ENCODE data around the gene WIZ. TPM values are rescaled to one million over a fixed set of nuclear protein-coding genes. Genes with fewer than 3 reads are reported as not detected.

WIZ gene
- total and polyA plus RNA-seq, 11 donors, result 19.0 to 52.4 (median 25.7) TPM

DNA sequence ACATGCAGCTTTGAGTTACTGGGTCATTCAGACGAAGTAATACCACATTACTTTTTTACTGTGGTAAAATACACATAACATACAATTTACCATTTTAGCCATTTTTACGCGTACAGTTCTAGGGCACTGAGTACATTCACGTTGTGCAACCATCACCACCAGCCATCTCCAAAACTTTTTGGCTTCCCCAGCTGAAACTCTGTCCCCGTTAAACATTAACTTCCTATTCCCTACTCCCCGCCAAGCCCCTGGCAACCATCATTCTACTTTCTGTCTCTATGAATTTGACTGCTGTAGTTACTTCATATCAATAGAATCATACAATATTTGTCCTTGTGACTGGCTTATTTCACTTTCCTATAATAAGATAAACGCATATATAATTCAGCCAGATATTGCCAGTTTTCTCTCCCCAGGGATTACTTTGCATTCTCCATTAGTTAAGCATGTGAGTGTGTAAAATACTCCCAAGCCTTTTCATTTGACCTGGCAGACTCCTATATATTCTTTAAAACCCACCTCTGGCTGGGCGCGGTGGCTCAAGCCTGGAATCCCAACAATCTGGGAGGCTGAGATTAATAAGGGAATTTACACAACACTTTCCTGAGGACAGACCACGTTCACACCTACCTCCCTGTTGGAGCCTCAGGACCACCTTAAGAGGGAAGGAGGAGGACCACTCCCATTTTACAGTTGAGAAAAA, 48.6 kb upstream of the WIZ start:
- Histone ChIP-seq H3K27me3 (peaks cover 0 to 19% (median 0%) of the 10 kb centered on the region in 9 donors), H3K4me3 (no peak overlapping the region), H3K9me3 (peaks cover 0 to 4% (median 0%) of the 10 kb centered on the region in 12 donors), H3K27ac (no peak overlapping the region), H3K36me3 (no peaks in the 10 kb centered on the region), H3K4me1 (no peaks in the 10 kb centered on the region)
- DNase-seq, result no peak
- no peak for TF ChIP-seq POLR2A (IDR thresholded peaks at IDR 0.05)
- TF ChIP-seq, protein P1, sequence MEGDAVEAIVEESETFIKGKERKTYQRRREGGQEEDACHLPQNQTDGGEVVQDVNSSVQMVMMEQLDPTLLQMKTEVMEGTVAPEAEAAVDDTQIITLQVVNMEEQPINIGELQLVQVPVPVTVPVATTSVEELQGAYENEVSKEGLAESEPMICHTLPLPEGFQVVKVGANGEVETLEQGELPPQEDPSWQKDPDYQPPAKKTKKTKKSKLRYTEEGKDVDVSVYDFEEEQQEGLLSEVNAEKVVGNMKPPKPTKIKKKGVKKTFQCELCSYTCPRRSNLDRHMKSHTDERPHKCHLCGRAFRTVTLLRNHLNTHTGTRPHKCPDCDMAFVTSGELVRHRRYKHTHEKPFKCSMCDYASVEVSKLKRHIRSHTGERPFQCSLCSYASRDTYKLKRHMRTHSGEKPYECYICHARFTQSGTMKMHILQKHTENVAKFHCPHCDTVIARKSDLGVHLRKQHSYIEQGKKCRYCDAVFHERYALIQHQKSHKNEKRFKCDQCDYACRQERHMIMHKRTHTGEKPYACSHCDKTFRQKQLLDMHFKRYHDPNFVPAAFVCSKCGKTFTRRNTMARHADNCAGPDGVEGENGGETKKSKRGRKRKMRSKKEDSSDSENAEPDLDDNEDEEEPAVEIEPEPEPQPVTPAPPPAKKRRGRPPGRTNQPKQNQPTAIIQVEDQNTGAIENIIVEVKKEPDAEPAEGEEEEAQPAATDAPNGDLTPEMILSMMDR (IDR thresholded peaks at IDR 0.05), result no peak
- 75 to 79% (median 77%) methylated on average over 10 of the region's 10 CpGs for WGBS, 4 donors
- ATAC-seq, result no peak
- intact Hi-C loops (cut with DNase I), result no loop called here

DNA sequence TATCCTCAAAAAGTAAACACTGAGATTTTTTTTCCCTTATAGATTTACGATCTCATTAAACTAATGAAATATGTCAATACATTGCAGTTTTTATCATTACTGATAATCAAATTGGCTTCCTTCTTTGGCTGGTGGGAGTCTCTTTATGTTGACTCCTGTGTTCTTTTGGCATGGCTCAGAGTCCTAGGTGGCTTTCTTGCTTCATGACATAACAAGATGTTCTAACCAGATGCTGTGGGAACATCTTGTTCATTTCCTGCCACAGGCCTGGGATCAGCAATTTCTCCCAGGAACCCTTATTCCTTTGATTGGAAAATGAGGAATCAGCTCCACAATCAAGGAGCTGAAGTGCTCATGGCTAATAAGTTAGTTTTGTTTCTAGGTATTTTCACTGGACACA, 45.4 kb upstream of the WIZ start:
- Histone ChIP-seq H3K4me1 (no peaks in the 10 kb centered on the region), H3K9me3 (peaks cover 0 to 4% (median 0%) of the 10 kb centered on the region in 12 donors), H3K36me3 (no peaks in the 10 kb centered on the region), H3K27me3 (peaks cover 0 to 8% (median 0%) of the 10 kb centered on the region in 9 donors), H3K27ac (no peak overlapping the region), H3K4me3 (no peak overlapping the region)
- DNase-seq (no peak), ATAC-seq (no peak)
- 67 to 83% (median 81%) methylated on average over 1 of the region's 1 CpG for WGBS, 4 donors
- TF ChIP-seq, protein P1 (IDR thresholded peaks at IDR 0.05), result no peak
- no peak for TF ChIP-seq POLR2A (IDR thresholded peaks at IDR 0.05)
- intact Hi-C loops (cut with DNase I), result no loop called here

DNA sequence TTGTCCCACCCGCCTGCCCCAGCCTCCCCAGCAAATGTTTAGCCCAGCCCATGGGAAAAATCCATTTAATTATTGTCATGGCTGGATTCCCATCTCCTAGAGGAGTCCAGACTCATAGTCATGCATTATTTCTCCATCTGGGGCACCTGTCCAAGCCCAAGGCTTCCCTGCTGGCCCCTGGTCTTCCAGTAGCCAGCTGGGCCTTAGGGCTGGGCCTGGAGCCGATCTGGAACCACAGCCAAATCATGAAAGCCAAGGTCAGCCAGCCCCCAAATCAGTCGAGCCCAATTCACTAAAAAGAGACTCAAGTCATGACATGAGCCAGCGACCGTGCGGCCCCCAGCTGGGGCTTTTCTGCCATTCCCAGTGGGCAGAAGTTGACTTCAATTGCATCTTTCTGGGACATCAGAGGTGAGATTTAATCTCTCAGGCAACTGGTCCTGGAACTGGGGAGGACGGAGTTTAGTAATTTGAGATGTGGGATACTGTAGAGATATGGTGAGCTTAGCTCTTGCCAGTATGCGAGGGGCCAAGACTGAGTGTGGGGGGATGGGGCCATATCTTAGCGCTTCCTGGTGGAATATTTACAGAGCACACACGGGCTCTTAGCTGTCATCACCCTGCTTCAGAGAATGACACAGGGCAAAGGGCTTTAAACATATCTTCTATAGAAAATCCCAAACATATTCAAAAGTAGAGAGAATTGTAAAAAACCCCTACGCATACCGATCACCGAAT, 38.9 kb upstream of the WIZ start:
- WGBS, 4 donors, result 38 to 59% (median 49%) methylated on average over 13 of the region's 13 CpGs

More for the DNA sequence above, 38.9 kb upstream of the WIZ start:
- Histone ChIP-seq H3K36me3 (no peaks in the 10 kb centered on the region), H3K4me1 (no peaks in the 10 kb centered on the region), H3K9me3 (peaks cover 0 to 3% (median 0%) of the 10 kb centered on the region in 12 donors), H3K4me3 (no peak overlapping the region), H3K27ac (no peak overlapping the region), H3K27me3 (no peaks in the 10 kb centered on the region)
- intact Hi-C loops (cut with DNase I), result loop anchor here in 1 of 10 donors (10.0 kb wide), 1 partner anchor 66 kb away; no protein-coding TSS in a partner anchor
- ATAC-seq, result peak in 3 of 4 donors; percentile 34 to 89 (median 73)
- TF ChIP-seq POLR2A (IDR thresholded peaks at IDR 0.05), result no peak
- TF ChIP-seq, protein P1 (IDR thresholded peaks at IDR 0.05), result no peak
- peak in 3 of 5 donors; percentile 43 to 73 (median 64) for DNase-seq
